Testis (tissue), 3 donors: Measurements from ENCODE around the gene ZNRF2. TPM values are rescaled to one million over a fixed set of nuclear protein-coding genes. Genes with fewer than 3 reads are reported as not detected.

Experiments
- DNase-seq: peaks from one replicate; pipeline ENCODE4 v3.0.0-alpha.2; 2019
- H3K27ac ChIP-seq, 2 donors: fragments of 200-600 bp; sonication (generic); one replicate each; pipeline ENCODE4 v1.5.1; 2019
- H3K27me3 ChIP-seq: fragments of 200-600 bp; sonication (generic); one replicate; pipeline ENCODE4 v1.5.1; 2019
- H3K36me3 ChIP-seq: fragments of 200-600 bp; sonication (generic); one replicate; pipeline ENCODE4 v1.5.1; 2017; ENCODE audit warnings: low read depth; ENCODE audit errors: missing control alignments
- H3K4me1 ChIP-seq: fragments of 200-600 bp; sonication (generic); one replicate; pipeline ENCODE4 v1.5.1; 2019
- H3K4me3 ChIP-seq, 2 donors: fragments of 200-600 bp; sonication (generic); one replicate each; pipeline ENCODE4 v1.5.1; 2017 to 2019
- H3K9me3 ChIP-seq: fragments of 200-600 bp; sonication (generic); one replicate; pipeline ENCODE4 v1.5.1; 2017
- CTCF ChIP-seq, 3 experiments: fragments of 450-650 bp in 2 of 3; fragments of 200-600 bp in 1 of 3; sonication (generic) in 1 of 3; IDR thresholded peaks; one replicate each; pipeline ENCODE4 v1.5.1; 2016 to 2019; ENCODE audit warnings: antibody characterized with exemption in 3 of 3, mild to moderate bottlenecking in 2 of 3, moderate library complexity in 1 of 3
- POLR2A ChIP-seq: fragments of 450-650 bp; IDR thresholded peaks from one replicate; pipeline ENCODE4 v1.6.1; 2017; ENCODE audit warnings: antibody characterized with exemption, mild to moderate bottlenecking, moderate library complexity
- WGBS, 2 donors: methylation state at CpG; one replicate each; pipeline ENCODE4 v1.1.5; 2018; 5-methylcytosine and 5-hydroxymethylcytosine counted together
- intact Hi-C: fragments of 100-400 bp; cut with DNase I; formaldehyde crosslinking; loops from one replicate; pipeline ENCODE4 v1.15.1; 2023; ENCODE audit warnings: low total_unique reads
- polyA plus RNA-seq: library from polyadenylated mRNA; stranded (reverse); fragments of 350-450 nt; fragmentation: Illumina TruSeq; extraction: RNeasy Lipid Tissue Mini Kit (QIAGEN cat#74804); gene quantifications from one replicate; pipeline ENCODE4 v1.2.3, GENCODE V29; 2014; ENCODE audit warnings: low read depth, low replicate concordance; ENCODE audit not compliant: insufficient read depth
- total RNA-seq, 2 donors: library from RNA; depleted of rRNA; stranded (reverse); fragments of >200 nt; gene quantifications; one replicate each; pipeline ENCODE4 v1.2.3, GENCODE V29; 2016

The ZNRF2 gene
- total and polyA plus RNA-seq, 3 donors from 2014 or later = 38.4 to 65.0 (median 53.0) TPM

DNA sequence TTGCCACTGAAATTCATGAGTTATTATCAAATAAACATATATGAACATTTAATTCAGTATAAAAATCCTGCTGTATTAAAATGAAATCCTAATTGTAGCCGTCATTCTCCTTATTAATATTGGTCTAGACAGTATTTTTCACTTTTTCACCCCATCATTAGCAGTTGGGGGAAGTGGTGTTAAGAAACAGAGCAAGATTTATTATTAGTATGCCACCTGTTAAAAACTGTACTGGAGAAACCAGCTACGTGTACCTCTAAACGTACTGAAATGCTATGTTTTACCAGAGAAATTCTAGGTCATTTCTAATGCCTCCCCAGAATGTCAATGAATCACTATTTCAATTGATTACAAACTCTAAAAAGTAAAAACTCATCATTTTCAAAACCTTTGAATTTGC, 9.8 kb upstream of the ZNRF2 start:
- Histone ChIP-seq H3K9me3 (no peaks in the 10 kb centered on the region), H3K36me3 (no peaks in the 10 kb centered on the region), H3K4me1 (no peaks in the 10 kb centered on the region), H3K27me3 (no peaks in the 10 kb centered on the region), H3K4me3 (no peak overlapping the region), H3K27ac (no peak overlapping the region)
- TF ChIP-seq CTCF (IDR thresholded peaks at IDR 0.05) (no peak), POLR2A (no peak)
- no peak for DNase-seq
- WGBS, 2 donors = 85 to 94% methylated on average over 3 of the region's 3 CpGs
- intact Hi-C loops = loop anchor here (5.0 kb wide), 1 partner anchor 138 kb away; no protein-coding TSS in a partner anchor

- Histone ChIP-seq H3K9me3 (no peaks in the 10 kb centered on the region), H3K27me3 (no peaks in the 10 kb centered on the region), H3K4me3 (no peak overlapping the region), H3K4me1 (no peaks in the 10 kb centered on the region), H3K27ac (no peak overlapping the region), H3K36me3 (no peaks in the 10 kb centered on the region)
- intact Hi-C loops = loop anchor here (5.0 kb wide), 1 partner anchor 136 kb away; no protein-coding TSS in a partner anchor
- DNase-seq = peak; percentile 60
- TF ChIP-seq CTCF (IDR thresholded peaks at IDR 0.05) = peak in 2 of 3 experiments; percentile 32 to 54
- no peak for TF ChIP-seq POLR2A
- WGBS, 2 donors = 78 to 88% methylated on average over 9 of the region's 9 CpGs
These were observed 8.0 kb upstream of the ZNRF2 start for GRCh38 chr7:30276203-30276900.

DNA sequence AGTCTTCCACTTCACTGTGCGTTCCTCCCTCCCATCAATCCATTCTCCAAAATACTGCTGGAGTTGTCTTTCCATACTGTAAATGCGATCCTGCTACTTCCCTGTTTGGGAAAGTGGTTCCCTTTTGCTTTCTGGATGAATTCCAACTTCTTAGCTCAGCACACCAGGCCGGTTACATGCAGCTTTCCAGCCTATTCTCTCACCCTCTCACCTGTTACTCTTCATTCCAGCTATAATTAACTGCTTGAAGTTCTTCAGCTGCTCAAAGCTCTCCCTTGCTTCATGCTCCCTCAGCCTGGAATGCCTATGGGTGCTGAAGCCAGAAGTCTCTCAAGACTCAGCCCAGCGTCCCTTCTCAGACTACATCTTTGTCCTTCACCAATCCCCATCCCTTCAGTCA, 6.0 kb upstream of the ZNRF2 start:
- H3K36me3 ChIP-seq = no peaks in the 10 kb centered on the region
- DNase-seq = no peak
- WGBS, 2 donors = 71 to 90% methylated on average over 4 of the region's 4 CpGs
- no peak overlapping the region for H3K4me3 ChIP-seq
- TF ChIP-seq CTCF (IDR thresholded peaks at IDR 0.05) = no peak
- TF ChIP-seq POLR2A = no peak
- H3K4me1 ChIP-seq = no peaks in the 10 kb centered on the region
- no peak overlapping the region for H3K27ac ChIP-seq
- intact Hi-C loops = loop anchor here (5.0 kb wide), 1 partner anchor 134 kb away; no protein-coding TSS in a partner anchor
- no peaks in the 10 kb centered on the region for H3K9me3 ChIP-seq
- H3K27me3 ChIP-seq = no peaks in the 10 kb centered on the region

- Histone ChIP-seq H3K4me1 (no peaks in the 10 kb centered on the region), H3K4me3 (no peak overlapping the region), H3K9me3 (no peaks in the 10 kb centered on the region), H3K27me3 (no peaks in the 10 kb centered on the region), H3K27ac (no peak overlapping the region), H3K36me3 (no peaks in the 10 kb centered on the region)
- intact Hi-C loops = loop anchor here (5.0 kb wide), 1 partner anchor 133 kb away; no protein-coding TSS in a partner anchor
- no peak for DNase-seq
- TF ChIP-seq CTCF (IDR thresholded peaks at IDR 0.05) (no peak), POLR2A (no peak)
- 76 to 82% methylated on average over 8 of the region's 8 CpGs for WGBS, 2 donors
These were observed 5.3 kb upstream of the ZNRF2 start for GRCh38 chr7:30278849-30279652.
